GM18517 (cell line): ENCODE measurements around the gene PADI2.

Experiments used
- ATAC-seq: cut with Tn5 transposase; IDR thresholded peaks from one replicate; pipeline ENCODE4 v1.9.1; 2021; ENCODE audit warnings: mild to moderate bottlenecking, moderate library complexity; ENCODE audit not compliant: unreplicated experiment

Gene PADI2

DNA sequence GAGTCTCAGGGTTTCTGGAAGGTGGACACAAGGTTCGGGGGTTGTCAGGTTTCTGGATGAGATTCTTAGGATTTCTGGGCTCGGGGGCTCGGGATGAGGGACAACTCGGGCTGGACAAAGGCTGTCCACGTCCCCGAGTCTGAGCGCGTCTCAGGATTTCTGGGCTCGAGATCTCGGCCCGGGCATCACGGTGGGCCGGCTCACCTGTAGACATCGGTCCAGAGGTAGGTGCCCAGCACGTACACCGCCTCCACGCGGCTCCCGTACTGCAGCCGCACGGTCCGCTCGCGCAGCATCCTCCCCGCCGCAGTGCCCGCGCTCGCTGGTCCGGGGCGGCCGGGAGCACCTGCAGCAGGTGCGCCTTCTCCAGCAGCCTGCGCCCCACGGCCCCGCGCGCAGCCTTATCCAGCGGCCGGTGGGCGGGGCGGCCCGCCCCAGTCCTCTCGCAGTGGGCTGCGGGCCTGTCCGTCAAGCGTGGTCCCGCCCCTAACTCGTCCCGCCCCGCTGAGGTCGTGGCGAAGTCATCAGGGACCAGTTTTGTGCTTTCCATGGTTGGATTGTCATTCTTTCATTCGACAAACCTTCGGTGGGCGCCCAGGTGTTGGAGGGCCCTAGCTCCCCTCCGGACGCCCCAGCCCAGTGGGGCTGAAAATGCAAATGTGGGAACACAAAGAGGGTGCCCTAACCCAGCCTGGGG lies at the start of gene PADI2:
Gene PADI2, minus strand, starts transcription at position 376 of the 697 bp plus-strand sequence. Its CDS starts 80 bp downstream, at position 296.
- ATAC-seq, result no peak

DNA sequence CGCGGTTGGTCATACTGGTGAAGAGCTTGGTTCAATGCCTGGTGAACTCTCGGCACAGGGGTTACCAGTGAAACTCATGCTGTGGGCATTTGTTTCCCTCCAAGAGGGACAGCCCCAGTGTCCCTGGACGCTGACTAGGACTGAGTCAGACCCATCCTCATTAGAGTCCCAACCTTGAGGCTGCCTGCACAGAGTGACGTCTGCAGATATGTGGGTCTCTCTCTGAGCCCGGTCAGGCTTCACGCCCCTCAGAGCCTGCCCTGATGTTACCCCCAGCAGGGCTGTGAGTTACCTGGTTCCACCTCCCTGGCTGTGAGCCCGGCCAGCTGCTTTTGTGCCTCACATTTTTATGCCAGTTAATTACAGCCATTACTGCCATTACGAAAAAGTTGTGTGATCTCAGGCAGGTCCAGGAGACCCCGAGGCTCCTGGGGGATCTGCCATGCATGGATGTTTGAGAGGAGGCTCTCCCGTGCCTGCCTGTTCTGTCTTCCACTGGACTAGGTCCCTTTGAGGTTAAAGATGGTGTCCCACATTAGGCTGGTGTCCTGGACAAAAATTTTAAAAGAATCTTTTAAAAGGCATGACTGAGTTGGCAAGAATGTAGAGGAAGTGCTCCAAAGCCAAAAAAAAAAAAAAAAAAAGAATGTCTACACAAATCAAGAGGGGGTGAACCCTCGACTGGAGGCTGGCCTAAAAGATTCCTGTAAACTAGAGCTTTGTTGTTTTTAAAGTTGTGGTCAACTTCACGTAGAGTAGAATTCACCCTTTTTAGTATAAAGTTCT lies 49.0 kb upstream of the PADI2 start:
- no peak for ATAC-seq

DNA sequence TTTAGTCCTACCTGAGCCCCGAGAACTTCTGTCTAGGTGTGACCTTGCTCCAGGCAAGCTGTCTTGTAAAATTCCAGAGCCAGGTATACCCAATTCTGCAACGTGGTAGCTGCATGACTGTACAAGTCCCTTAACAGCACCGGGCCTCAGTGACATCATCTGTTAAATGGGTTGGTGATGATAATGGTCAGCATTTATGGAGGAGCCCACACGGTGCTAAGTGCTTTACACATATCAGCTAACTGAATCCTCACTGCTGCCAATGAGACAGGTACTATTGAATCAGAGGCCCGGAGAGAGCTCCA lies 48.5 kb upstream of the PADI2 start:
- ATAC-seq, result no peak

DNA sequence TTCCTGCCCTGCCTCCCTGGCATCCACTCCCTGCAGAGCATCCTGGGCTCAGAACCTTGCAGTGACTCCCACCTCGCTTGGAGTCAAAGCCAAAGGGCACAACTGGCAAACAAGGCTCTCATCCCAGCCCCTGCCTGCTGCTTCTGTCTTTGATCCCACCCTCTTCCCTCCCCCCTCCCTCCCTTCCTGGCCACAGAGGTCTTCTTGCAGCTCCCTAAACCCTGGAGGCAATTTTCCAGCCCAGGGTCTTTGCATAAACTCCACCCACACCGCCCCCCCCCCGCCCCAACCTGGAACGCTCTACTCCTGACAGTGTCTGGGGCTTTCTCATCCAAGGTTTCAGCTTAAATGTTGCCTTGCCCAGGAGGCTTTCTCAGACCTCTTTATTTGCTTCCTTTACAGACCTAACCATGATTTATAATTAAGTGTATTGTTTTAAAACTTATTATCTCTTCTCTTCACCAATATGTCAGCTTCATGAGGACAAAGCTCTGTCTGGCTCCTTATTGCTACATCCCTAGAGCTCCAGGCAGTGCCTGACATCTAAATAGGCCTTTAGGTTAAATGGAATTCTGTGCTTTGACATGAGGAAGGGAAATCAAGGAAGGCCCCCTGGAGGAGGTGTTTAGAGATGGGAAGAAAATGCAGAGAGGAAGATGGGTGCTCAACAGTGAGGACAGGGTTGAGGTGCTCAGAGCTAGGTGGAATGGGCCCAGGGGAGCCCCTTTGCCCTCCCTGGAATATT lies 48.0 kb upstream of the PADI2 start:
- no peak for ATAC-seq

DNA sequence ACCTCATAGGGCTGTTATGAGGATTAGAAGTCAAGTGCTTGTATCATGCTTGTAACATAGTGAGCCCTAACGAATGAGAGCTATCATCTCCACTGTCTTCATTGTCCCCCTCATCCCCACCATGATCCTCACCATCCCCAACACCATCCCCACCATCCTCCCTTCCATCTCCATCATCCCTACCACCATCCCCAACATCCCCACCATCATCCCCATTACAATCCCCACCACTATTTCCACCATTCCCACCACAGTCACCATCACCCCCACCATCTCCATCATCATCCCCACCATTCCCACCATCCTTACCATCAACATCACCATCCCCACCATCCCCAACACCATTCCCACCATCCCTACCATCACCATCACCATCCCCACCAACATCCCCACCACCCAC lies 46.6 kb upstream of the PADI2 start:
- no peak for ATAC-seq

DNA sequence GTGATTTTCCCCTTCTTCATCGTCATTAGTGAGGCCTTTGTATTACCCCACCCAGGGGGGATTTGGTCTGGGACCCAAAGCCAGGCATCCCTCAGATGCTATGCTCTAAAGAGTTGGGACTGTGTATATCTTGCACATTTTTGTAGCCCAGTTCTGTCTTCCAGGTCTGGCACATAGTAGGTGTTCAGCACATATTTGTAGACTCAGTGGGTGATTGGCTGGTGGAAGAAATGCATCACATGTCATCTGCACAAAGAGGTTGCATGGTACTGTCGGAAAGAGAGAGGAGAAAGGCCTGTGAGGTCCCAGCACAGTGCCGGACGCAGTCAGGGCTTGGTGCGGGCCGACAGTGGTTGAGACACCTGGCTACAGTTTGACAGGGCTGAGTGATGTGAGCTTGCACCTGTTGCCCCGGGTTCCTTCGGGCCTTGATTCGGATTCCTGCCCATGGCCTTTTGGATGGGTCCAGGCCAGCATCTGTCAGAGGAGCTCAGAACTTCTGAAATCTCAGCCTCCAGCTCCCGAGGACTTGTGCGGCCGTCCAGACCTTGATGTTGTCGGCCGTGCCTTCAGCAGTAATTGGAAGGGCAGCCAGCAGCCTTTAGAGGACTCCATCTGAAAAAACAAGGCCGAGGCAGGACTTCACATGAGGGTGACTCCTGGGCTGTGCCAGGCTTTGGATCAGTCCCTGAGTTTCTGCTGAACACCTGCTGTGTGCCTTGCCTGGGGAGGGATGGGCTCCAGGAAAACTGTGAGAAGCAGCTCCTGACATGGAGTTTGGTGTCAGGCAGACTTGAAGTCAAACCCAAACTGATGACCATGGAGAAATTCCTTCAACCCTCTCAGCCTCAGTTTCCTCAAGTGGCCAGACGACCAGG lies 44.8 kb upstream of the PADI2 start:
- ATAC-seq, result no peak

DNA sequence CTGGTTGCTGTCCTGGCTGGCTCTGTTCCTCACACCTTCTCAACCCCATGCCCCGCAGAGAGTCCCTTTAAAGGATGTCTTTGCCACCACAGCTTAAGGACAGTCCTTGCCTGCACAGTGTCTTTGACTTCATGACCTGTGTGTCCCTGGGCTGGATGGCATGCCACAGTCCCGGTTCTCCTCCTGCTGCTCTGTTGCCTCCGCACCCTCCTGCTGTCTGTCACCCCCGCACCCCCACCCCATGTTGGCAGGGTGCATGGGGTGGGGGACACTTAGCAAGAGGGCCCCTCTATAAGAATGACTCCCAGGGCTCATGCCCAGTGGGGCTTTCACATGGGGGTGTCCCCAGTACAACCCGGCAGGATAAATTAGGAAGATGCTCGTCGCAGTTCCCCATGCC lies 44.1 kb upstream of the PADI2 start:
- ATAC-seq, result no peak

DNA sequence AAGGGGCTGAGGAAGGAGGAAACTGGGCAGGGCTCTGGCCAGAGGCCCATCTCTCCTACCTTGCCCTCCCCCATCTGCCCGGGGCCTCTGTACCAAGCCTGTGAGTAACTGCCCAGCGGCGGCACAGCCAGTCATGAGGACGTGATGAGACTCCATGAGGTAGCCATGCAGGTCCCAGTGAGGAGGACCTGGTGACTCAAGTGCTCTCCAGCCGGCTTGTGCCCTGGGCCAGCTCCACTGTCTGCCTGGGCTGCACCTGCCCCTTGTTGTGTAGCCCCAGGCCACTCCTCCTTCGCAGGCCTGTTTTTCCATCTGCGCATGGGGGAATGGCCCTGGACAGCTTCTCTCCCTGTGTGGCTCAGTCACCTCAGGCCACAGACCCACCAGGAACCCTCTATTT lies 43.7 kb upstream of the PADI2 start:
- ATAC-seq, result no peak

DNA sequence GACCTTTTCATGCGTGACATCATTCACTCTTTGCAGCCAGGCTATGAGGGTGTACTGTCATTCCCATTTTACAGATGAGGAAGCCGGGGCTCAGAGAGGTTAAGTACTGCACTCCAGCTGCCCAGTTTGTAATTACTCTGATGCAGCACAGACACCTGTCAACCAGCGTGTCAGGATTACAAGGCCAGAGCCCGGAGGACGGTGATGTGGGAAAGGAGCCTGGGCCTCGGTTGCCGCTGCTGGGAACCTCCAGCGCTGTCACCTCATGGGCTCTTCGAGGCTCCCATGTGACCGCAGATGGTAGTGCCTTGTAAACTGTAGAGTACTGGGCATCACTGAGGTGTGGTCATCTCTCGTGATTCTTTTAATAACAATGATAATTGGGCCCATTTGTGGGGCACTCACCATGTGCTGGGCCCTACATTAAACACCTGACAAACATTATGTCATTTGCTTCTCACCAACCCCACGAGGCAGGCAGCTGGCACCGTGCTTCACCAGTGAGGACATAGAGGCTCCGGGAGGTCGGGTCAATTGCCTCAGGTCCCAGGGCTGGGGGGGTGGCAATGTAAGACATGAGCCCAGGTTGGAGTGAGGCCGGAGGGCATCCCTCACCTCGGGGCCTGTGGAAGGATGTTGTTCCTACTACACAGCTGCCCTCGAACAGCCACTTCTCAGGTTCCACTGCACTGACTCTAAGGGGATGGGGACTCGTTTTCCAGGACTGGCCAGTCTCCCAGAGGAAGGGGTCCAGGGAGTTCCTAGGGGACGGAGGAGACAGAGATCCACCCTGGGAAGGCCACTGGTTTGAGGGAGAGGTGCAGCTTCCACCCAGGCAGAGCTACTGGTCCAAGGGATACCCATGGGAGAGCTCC lies 42.9 kb upstream of the PADI2 start:
- no peak for ATAC-seq

DNA sequence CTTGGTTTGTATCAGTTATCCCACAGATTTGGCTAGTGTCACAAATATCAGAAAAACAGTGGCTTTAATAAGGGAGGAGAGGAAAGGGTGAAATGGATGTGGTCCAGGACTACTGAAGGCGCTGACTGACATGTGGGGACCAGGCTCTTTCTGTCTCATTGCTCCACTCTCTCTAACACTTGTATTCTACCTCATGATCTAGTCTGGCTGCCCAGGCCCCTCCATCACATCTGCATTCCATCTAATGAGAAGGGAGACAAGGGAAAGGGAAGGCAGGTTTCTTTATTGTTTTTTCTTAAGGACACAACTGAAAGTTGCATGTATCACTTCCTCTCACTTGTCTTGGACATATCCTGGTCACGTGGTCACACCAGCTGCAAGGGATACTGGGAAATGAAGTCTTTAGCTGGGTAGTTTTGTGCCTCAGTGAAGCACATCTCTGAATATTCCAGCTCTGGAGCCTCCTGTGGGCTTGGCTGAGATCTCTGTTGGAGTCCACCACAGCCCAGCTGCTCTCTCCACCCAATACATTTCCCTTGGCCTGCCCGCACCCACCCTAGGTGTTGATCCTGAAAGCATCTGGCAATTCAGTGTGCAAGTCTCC lies 42.0 kb upstream of the PADI2 start:
- no peak for ATAC-seq

DNA sequence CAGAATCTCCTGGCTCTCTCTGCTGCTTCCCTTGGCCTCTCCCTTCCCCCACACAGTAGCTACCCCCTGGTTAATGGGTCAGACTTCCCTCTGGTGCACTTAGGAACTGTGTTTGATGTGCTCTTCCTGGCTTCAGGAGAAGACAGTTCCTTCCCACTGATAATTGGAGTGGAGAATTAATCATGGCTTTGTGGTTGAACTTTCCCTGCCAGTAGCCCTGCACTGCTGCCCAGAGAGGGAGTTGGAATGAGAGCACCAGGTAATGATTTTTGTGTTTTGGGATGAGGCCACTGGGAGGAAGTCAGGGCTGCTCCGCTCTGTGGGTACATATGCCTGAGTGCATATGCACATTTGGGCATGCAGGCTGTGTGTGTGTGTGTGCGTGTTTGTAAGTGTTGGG lies 39.7 kb upstream of the PADI2 start:
- no peak for ATAC-seq

DNA sequence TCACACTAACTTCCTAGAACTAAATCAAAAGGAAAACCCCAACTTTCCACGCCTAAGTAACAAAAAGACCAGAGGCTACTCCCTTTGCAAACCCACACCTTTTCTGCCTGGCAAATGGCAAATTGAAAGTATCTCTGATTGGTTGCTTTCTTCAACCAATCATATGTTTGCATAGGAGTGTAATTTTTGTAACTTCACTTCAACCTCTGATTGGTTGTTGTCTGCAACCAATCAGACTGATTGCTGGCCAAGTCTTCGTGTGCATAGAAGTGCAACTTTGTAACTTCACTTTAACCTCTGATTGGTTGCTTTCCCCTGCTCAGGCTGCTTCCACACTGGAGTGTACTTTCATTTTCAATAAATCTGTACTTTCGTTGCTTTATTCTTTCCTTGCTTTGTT lies 36.9 kb upstream of the PADI2 start:
- ATAC-seq, result no peak

DNA sequence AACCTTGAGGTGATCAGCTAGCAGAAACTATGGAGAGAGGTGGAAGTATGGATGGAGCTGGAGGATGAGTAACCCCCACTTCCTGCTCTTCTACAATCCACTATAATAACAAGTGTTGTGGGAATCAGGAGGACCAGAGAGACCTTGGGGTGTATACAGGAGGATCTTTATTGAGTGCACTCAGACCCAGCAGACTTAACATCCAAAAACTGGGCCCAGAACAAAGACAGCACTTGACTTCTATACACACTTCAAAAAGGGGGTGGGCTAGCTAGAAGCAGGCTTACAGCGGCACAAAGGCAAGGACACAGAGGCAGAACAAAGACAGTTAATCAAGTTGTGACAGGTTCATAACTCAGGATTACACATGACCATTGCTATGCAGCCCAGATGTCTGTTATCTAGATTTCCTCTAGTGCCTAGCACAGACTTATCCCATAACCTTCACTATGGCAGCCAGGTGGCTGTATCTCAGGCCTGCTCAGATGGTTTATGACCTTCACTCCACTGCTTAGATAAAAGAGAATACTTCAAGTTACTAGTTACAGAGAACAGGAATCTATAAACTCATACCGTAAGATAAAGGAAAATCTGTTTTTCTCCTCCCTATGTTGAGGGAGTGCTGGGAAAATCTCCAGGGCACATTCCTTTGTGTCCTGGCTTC lies 36.1 kb upstream of the PADI2 start:
- no peak for ATAC-seq

DNA sequence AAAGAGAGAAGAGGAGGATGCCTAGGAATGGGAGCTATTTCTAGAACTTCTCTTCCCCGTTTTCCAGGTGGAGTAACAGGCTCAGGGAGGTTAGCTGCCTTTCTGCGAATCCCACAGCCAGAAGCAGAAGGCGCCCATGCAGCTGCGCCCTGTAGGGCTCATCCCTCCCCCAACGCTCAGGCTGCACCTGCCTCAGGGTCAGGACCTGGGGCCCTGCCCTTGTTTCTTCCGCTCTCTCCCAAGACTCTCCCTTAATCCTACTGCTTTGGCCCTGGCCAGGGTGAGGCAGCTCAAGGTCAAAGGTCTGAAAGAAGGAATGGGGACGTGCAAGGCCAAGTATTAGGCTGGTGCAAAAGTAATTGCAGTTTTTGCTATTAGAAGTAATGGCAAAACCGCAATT lies 30.5 kb upstream of the PADI2 start:
- ATAC-seq, result no peak

DNA sequence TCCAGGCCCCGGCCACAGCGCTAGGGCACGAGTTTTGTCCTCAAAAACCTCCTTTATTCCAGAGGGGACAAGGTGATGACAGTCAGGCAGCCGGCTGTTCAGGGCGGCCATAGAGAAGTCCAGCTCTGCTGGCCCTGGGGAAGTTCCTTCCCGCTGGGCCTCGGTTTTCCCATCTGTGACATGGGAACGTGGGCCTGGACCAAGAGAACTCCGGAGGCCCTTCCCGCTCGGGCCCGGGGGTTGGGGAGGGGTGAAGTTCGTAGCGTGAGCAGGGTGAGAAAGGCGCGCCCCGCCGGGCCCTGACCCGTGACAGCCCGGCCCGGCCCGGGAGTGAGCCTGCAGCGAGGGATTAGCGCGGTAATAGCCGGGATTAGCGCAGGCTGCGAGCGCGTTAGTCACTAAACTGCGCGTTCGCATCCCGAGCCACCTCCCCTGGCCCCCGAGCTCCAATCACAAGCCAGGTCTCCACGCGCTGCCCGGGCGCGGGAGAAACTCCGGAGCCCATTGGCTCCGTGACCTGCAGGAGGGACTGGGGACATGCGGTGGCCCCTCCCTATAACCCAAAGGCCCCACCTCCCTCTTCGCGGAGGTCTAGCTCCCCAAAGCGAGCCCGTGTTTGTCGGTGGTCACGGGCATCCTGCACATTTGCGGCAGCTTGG lies 29.8 kb upstream of the PADI2 start:
- no peak for ATAC-seq

DNA sequence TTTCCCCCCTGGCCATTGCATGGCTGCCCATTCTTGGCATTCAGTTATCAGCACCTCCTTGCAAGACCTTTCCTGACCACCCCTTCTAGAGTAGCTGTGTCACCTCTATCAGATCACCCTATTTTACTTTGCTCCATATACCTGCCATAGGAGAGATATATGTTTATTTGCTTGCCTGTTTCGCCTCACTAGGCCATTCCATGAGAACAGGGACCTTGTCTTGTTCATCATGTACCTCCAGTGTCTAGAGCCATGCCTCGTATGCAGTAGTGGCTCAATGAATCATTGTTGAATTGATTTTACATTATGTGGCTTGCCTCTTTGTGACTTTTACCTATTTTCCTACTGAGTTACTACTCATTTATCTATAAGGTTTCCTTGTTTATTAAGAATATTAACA lies 26.4 kb upstream of the PADI2 start:
- ATAC-seq, result no peak

DNA sequence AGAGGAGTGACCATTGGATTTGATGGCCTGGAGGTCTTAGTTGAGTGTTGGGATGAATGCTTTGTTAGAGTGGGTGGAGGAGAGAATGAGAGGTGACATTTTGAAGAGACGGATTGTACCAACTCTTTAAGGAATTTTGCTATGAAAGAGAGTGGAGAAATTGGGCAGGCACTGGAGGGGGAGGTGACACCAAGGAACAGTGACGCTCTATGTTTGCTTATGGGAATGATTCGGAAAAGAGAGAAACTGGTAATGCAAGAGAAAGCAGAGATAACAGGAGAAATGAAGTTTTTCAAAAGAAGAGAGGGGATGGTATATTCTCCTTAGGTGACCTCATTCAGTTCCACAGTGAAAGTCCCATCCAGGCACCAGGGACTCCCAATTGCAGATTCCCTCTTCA lies 24.5 kb upstream of the PADI2 start:
- ATAC-seq, result no peak

DNA sequence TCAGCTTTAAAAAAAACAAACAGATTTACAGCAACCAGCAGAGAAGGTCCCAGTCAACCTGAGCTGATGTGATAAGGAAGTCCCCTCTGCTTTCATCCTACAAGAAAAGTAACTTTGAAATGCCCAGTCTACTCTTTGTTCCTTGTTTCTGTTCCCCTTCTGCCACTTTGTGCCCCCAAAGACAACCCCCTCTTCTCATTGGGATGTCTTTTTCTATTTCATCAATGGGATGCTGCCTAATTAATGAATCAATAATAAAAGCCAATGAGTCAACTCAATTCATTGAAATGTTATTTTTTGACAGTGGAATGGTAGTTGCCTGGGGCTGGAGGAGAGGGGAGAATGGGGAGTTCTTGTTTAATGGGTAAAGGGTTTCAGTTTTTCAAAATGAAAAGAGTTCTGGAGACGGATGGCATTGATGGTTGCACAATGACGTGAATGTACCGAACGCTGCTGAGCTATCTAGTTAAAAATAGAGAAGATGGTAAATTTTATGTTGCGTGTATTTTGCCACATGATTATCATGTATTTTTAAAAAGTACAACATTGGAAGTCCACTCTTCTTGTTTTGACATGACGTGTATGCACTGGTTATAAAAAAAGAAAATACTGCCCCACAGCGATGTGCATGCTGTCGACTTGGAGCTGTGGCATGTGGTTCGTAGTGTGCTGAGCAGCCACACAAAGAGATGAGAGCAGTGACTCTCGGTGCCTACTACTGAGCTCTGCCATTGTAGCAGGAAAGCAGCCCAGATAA lies 22.4 kb upstream of the PADI2 start:
- no peak for ATAC-seq
